Measurements from ENCODE around the gene RELT. TPM values are rescaled to one million over a fixed set of nuclear protein-coding genes. Genes with fewer than 3 reads are reported as not detected.

RELT gene
- total RNA-seq, 1 experiment from 2014 or later: 13.8 TPM

DNA sequence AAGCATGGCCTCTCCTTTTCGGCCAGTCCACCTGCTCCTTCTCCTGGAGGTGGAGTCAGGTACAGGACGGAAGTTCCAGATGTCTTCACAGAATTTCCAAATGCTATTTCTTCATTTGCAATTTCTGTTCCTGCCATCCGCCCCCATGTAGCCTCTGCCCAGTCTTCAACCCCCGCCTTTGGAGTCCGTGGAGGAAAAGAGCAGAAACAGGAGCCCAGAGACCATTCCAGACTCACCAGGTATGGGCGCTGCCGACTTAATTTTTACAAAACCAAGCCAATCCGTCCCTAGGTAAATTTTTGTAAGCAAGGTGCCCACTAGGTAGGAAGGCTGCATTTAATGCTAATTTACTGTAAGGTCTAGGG is 28.9 kb downstream of the RELT start:
- ChIA-PET POLR2A (no interaction called here), RAD21 (ENCODE audit: low non-redundant PET in 1 of 2, low total read pairs in 2 of 2, uncharacterized antibody in 2 of 2, unreplicated experiment in 2 of 2) (no interaction called here), CTCF (no interaction called here)
- H3K9me3 ChIP-seq (ENCODE audit: control insufficient read depth in 1 of 2, insufficient read depth in 1 of 2, low read depth in 1 of 2, low read length in 2 of 2): no peaks in the 10 kb centered on the region
- BruUV-seq (replicated peaks): no TSS peak
- H3K79me2 ChIP-seq (ENCODE audit: insufficient read depth, low read length): no peaks in the 10 kb centered on the region
- intact Hi-C loops (cut with micrococcal nuclease): no loop called here
- H3K27me3 ChIP-seq (ENCODE audit: insufficient read depth, low read length): no peaks in the 10 kb centered on the region
- DNase-seq (ENCODE audit: low read depth, low spot score) (no peak), ATAC-seq (no peak)
- H2AFZ ChIP-seq (ENCODE audit: low read depth, low read length, poor library complexity, severe bottlenecking): no peak overlapping the region
- no peak overlapping the region for H3K4me3 ChIP-seq (replicated peaks in 1 of 2; ENCODE audit: low read depth in 1 of 2, low read length in 2 of 2)
- H3K36me3 ChIP-seq (ENCODE audit: control insufficient read depth in 1 of 2, insufficient read depth in 2 of 2, low read length in 2 of 2): peaks cover 0 to 4% of the 10 kb centered on the region in 2 experiments; a peak in 1 of 4 replicates
- TF ChIP-seq FOSL1 (IDR thresholded peaks at IDR 0.05; ENCODE audit: low read depth) (no peak), SIN3A (IDR thresholded peaks at IDR 0.05; ENCODE audit: low read depth) (no peak), CBX3 (IDR thresholded peaks at IDR 0.05; ENCODE audit: low read depth) (no peak), POLR2A (IDR thresholded peaks at IDR 0.05; ENCODE audit: borderline replicate concordance, extremely low read depth, insufficient read depth, insufficient read length) (no peak), ZFX (IDR thresholded peaks at IDR 0.05) (no peak), EZH2 (IDR thresholded peaks at IDR 0.05) (no peak), POLR2AphosphoS5 (IDR thresholded peaks at IDR 0.05; ENCODE audit: low read depth, low read length) (no peak), CEBPB (IDR thresholded peaks at IDR 0.05; ENCODE audit: low read depth) (no peak), YY1 (IDR thresholded peaks at IDR 0.05; ENCODE audit: extremely low read depth, insufficient replicate concordance, low read depth, low read length) (no peak), SP1 (IDR thresholded peaks at IDR 0.05; ENCODE audit: low read depth) (no peak), ZNF274 (IDR thresholded peaks at IDR 0.05; ENCODE audit: low read depth, low read length) (no peak), JUND (IDR thresholded peaks at IDR 0.05) (no peak), EGR1 (IDR thresholded peaks at IDR 0.05; ENCODE audit: low read depth) (no peak)
- TF ChIP-seq, protein P1, sequence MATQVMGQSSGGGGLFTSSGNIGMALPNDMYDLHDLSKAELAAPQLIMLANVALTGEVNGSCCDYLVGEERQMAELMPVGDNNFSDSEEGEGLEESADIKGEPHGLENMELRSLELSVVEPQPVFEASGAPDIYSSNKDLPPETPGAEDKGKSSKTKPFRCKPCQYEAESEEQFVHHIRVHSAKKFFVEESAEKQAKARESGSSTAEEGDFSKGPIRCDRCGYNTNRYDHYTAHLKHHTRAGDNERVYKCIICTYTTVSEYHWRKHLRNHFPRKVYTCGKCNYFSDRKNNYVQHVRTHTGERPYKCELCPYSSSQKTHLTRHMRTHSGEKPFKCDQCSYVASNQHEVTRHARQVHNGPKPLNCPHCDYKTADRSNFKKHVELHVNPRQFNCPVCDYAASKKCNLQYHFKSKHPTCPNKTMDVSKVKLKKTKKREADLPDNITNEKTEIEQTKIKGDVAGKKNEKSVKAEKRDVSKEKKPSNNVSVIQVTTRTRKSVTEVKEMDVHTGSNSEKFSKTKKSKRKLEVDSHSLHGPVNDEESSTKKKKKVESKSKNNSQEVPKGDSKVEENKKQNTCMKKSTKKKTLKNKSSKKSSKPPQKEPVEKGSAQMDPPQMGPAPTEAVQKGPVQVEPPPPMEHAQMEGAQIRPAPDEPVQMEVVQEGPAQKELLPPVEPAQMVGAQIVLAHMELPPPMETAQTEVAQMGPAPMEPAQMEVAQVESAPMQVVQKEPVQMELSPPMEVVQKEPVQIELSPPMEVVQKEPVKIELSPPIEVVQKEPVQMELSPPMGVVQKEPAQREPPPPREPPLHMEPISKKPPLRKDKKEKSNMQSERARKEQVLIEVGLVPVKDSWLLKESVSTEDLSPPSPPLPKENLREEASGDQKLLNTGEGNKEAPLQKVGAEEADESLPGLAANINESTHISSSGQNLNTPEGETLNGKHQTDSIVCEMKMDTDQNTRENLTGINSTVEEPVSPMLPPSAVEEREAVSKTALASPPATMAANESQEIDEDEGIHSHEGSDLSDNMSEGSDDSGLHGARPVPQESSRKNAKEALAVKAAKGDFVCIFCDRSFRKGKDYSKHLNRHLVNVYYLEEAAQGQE (IDR thresholded peaks at IDR 0.05; ENCODE audit: low read depth): no peak
- TF ChIP-seq, protein P2, sequence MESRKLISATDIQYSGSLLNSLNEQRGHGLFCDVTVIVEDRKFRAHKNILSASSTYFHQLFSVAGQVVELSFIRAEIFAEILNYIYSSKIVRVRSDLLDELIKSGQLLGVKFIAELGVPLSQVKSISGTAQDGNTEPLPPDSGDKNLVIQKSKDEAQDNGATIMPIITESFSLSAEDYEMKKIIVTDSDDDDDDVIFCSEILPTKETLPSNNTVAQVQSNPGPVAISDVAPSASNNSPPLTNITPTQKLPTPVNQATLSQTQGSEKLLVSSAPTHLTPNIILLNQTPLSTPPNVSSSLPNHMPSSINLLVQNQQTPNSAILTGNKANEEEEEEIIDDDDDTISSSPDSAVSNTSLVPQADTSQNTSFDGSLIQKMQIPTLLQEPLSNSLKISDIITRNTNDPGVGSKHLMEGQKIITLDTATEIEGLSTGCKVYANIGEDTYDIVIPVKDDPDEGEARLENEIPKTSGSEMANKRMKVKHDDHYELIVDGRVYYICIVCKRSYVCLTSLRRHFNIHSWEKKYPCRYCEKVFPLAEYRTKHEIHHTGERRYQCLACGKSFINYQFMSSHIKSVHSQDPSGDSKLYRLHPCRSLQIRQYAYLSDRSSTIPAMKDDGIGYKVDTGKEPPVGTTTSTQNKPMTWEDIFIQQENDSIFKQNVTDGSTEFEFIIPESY (IDR thresholded peaks at IDR 0.05; ENCODE audit: extremely low read depth, insufficient replicate concordance, low read length): no peak
- TF ChIP-seq, protein P3, sequence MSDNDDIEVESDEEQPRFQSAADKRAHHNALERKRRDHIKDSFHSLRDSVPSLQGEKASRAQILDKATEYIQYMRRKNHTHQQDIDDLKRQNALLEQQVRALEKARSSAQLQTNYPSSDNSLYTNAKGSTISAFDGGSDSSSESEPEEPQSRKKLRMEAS (IDR thresholded peaks at IDR 0.05): no peak
- H3K4me1 ChIP-seq (ENCODE audit: control insufficient read depth in 1 of 2, insufficient read depth in 2 of 2, low read length in 2 of 2): no peaks in the 10 kb centered on the region
- H3K4me2 ChIP-seq (ENCODE audit: low read length): no peak overlapping the region
- no peaks in the 10 kb centered on the region for H4K20me1 ChIP-seq (ENCODE audit: insufficient read depth)
- no peak overlapping the region for H3K27ac ChIP-seq (ENCODE audit: low read depth, low read length)
- no peak overlapping the region for H3K9ac ChIP-seq (ENCODE audit: low read length)
- H3K9me2 ChIP-seq (ENCODE audit: insufficient read depth): no peaks in the 10 kb centered on the region
